HG03060 (cell line): ENCODE data around the gene PRCD.

Experiments
- ATAC-seq: cut with Tn5 transposase; IDR thresholded peaks from one replicate; pipeline ENCODE4 v1.9.1; 2021; ENCODE audit warnings: low read depth, moderate number of reproducible peaks; ENCODE audit not compliant: unreplicated experiment

Gene PRCD

GRCh38 chr17:76567634-76568432 lies 28.0 kb downstream of the PRCD start:
- no peak for ATAC-seq

- no peak for ATAC-seq
These were observed 29.0 kb downstream of the PRCD start for GRCh38 chr17:76568811-76569221.

GRCh38 chr17:76569607-76570279 lies 29.9 kb downstream of the PRCD start:
- ATAC-seq: no peak

- ATAC-seq: no peak
These were observed 30.6 kb downstream of the PRCD start for GRCh38 chr17:76570457-76570856.

GRCh38 chr17:76570877-76571471 lies 31.1 kb downstream of the PRCD start:
- ATAC-seq: no peak

GRCh38 chr17:76572201-76572910 lies 32.5 kb downstream of the PRCD start:
- no peak for ATAC-seq

GRCh38 chr17:76573096-76573495 lies 33.3 kb downstream of the PRCD start:
- ATAC-seq: no peak

- ATAC-seq: no peak
These were observed 34.3 kb downstream of the PRCD start for GRCh38 chr17:76574166-76574565.

GRCh38 chr17:76575570-76575969 lies 35.7 kb downstream of the PRCD start:
- no peak for ATAC-seq

- ATAC-seq: no peak
These were observed 36.3 kb downstream of the PRCD start for GRCh38 chr17:76576189-76576588.

- no peak for ATAC-seq
These were observed 38.0 kb downstream of the PRCD start for GRCh38 chr17:76577876-76578275.

GRCh38 chr17:76578376-76578775 lies 38.5 kb downstream of the PRCD start:
- no peak for ATAC-seq

GRCh38 chr17:76579281-76579680 lies 39.4 kb downstream of the PRCD start:
- ATAC-seq: no peak

- no peak for ATAC-seq
These were observed 41.7 kb downstream of the PRCD start for GRCh38 chr17:76581515-76581914.

- no peak for ATAC-seq
These were observed 42.8 kb downstream of the PRCD start for GRCh38 chr17:76582660-76583059.

GRCh38 chr17:76584427-76585032 lies 44.7 kb downstream of the PRCD start:
- no peak for ATAC-seq

- no peak for ATAC-seq
These were observed 45.3 kb downstream of the PRCD start for GRCh38 chr17:76585033-76585648.

- ATAC-seq: no peak
These were observed 46.1 kb downstream of the PRCD start, which contains the start of gene ST6GALNAC2 for GRCh38 chr17:76585649-76586593. TSS of gene ST6GALNAC2 (minus strand) at chr17:76585860. CDS start at chr17:76585808, 52 bp downstream.
